NCI-H748 treated with DMSO at 0.1 percent for 48 hours (cell line): Measurements from ENCODE around the gene EHMT1.
"Not testable (repeated sequence)": the region's sequence is repeated elsewhere in the genome, so short reads cannot be mapped to it uniquely, and the experiment has no call there.

ENCODE experiments used
- DNase-seq: peaks from one replicate; lab custom pipeline; 2025; lab: John Stamatoyannopoulos, UW

The EHMT1 gene

GRCh38 chr9:137694962-137695875 is 76.4 kb downstream of the EHMT1 start:
- DNase-seq = no peak

GRCh38 chr9:137696136-137696925 is 77.5 kb downstream of the EHMT1 start:
- DNase-seq = no peak

GRCh38 chr9:137697193-137697592 is 78.4 kb downstream of the EHMT1 start:
- DNase-seq = no peak

GRCh38 chr9:137697832-137698231 is 79.0 kb downstream of the EHMT1 start:
- DNase-seq = no peak

- no peak for DNase-seq
Observed at GRCh38 chr9:137700911-137701310, 82.1 kb downstream of the EHMT1 start.

- no peak for DNase-seq
Observed at GRCh38 chr9:137702615-137703379, 84.0 kb downstream of the EHMT1 start.

- DNase-seq = no peak
Observed at GRCh38 chr9:137703842-137704508, 85.2 kb downstream of the EHMT1 start.

- DNase-seq = no peak
Observed at GRCh38 chr9:137705443-137705863, 86.6 kb downstream of the EHMT1 start.

GRCh38 chr9:137705906-137706305 is 87.1 kb downstream of the EHMT1 start:
- no peak for DNase-seq

GRCh38 chr9:137707361-137707760 is 88.6 kb downstream of the EHMT1 start:
- DNase-seq = no peak

GRCh38 chr9:137708590-137709284 is 89.9 kb downstream of the EHMT1 start:
- no peak for DNase-seq

GRCh38 chr9:137709411-137710101 is 90.8 kb downstream of the EHMT1 start:
- no peak for DNase-seq

GRCh38 chr9:137710704-137711103 is 91.9 kb downstream of the EHMT1 start:
- DNase-seq = no peak

GRCh38 chr9:137711678-137712105 is 92.9 kb downstream of the EHMT1 start:
- no peak for DNase-seq

GRCh38 chr9:137715321-137715720 is 96.5 kb downstream of the EHMT1 start:
- DNase-seq = no peak

- DNase-seq = not testable (repeated sequence)
Observed at GRCh38 chr9:137715866-137716693, 97.3 kb downstream of the EHMT1 start.

GRCh38 chr9:137716694-137717287 is 98.0 kb downstream of the EHMT1 start:
- DNase-seq = no peak

GRCh38 chr9:137717776-137718327 is 99.0 kb downstream of the EHMT1 start:
- no peak for DNase-seq

- DNase-seq = no peak
Observed at GRCh38 chr9:137719194-137719593, 100.4 kb downstream of the EHMT1 start.
